ENCODE results near the gene HNRNPUL1. TPM values are rescaled to one million over a fixed set of nuclear protein-coding genes. Genes with fewer than 3 reads are reported as not detected.

Gene HNRNPUL1
- total RNA-seq, 1 experiment from 2014 or later = 315 TPM

GRCh38 chr19:41350735-41351338 is 86.7 kb downstream of the HNRNPUL1 start:
- peak; percentile 32 for DNase-seq
- no CpG with 5 or more reads among the region's 22 CpGs for WGBS (ENCODE audit: extremely low coverage, insufficient read length, low lambda C conversion rate)
- peaks cover 26% of the 10 kb centered on the region for H3K23me2 ChIP-seq (ENCODE audit: insufficient read length, low read depth, low read length, poor library complexity, severe bottlenecking)
- TF ChIP-seq CTCF (conservative IDR thresholded peaks at IDR 0.05) = no peak
- no peaks in the 10 kb centered on the region for H3K9me3 ChIP-seq (ENCODE audit: control insufficient read depth, low read depth, low read length)
- no peak overlapping the region for H3K14ac ChIP-seq (ENCODE audit: insufficient read depth, low read length)
- Mint-ChIP-seq H3K27me3 (ENCODE audit: low read depth) (peaks cover 39% of the 10 kb centered on the region), H3K36me3 (ENCODE audit: insufficient read depth in 1 of 3, low read depth in 3 of 3) (peaks cover 0 to 25% (median 5%) of the 10 kb centered on the region in 3 experiments; a peak in 4 of 7 replicates), H3K4me1 (peaks cover 20 to 22% of the 10 kb centered on the region in 2 experiments), H3K9me3 (no peaks in the 10 kb centered on the region; a peak in 1 of 5 replicates), H3K4me3 (peak overlapping the region; percentile 75 to 78), H3K27ac (no peak overlapping the region)
- no peak overlapping the region for H2BK5ac ChIP-seq (ENCODE audit: insufficient read length, low read length)
- H2BK120ac ChIP-seq (ENCODE audit: low read depth, low read length, poor library complexity, severe bottlenecking) = no peak overlapping the region
- no peak overlapping the region for H3K4ac ChIP-seq (ENCODE audit: low read depth, low read length)
- no peak overlapping the region for H4K8ac ChIP-seq (replicated peaks; ENCODE audit: insufficient read length, low read depth, low read length)
- H3K18ac ChIP-seq (ENCODE audit: insufficient read length, low read depth, low read length) = no peak overlapping the region
- no peaks in the 10 kb centered on the region for H3K79me1 ChIP-seq (ENCODE audit: insufficient read depth, low read depth, low read length, poor library complexity, severe bottlenecking)
- H3K4me1 ChIP-seq (ENCODE audit: insufficient read depth, low read length) = no peaks in the 10 kb centered on the region; the same call in 1 of the 2 replicates
- no peak overlapping the region for H3K56ac ChIP-seq (ENCODE audit: insufficient read length, low read depth, low read length)
- H2BK12ac ChIP-seq (ENCODE audit: insufficient read length, low read depth, low read length) = no peak overlapping the region
- H3T11ph ChIP-seq (ENCODE audit: low read length) = no peak overlapping the region
- H4K20me1 ChIP-seq (ENCODE audit: control insufficient read depth, insufficient read depth, insufficient read length) = no peaks in the 10 kb centered on the region
- H2BK20ac ChIP-seq (ENCODE audit: low read depth, low read length, poor library complexity, severe bottlenecking) = no peak overlapping the region
- peak overlapping the region; percentile 63 for H3K4me2 ChIP-seq (ENCODE audit: insufficient read depth, insufficient read length, low read length)
- H4K91ac ChIP-seq (ENCODE audit: insufficient read length, low read depth, low read length) = no peak overlapping the region
- no peak overlapping the region for H3K9ac ChIP-seq (ENCODE audit: extremely low read depth, insufficient read length, low read length)
- H3K79me2 ChIP-seq (ENCODE audit: insufficient read depth, low read length) = no peaks in the 10 kb centered on the region
- no peak overlapping the region for H3K23ac ChIP-seq (ENCODE audit: insufficient read length, low read depth, low read length)
- H4K5ac ChIP-seq (ENCODE audit: insufficient read length, low read depth, low read length) = no peak overlapping the region
- no peak overlapping the region for H2BK15ac ChIP-seq (ENCODE audit: low read depth, low read length)
- no peak overlapping the region for H3K27ac ChIP-seq (ENCODE audit: insufficient read length, low read depth, low read length)
- H2AFZ ChIP-seq (ENCODE audit: low read length) = no peak overlapping the region
- no peak overlapping the region for H2AK5ac ChIP-seq (ENCODE audit: insufficient read length, low read length)
- H3K27me3 ChIP-seq (ENCODE audit: insufficient read depth, low read length) = peaks cover 10% of the 10 kb centered on the region; the same call in 1 of the 2 replicates

All from H9 (cell line).